HCT116 (cell line): Measurements from ENCODE around the gene FMN2.

Source experiments
- CEBPB ChIP-seq: IDR thresholded peaks from 2 replicates; pipeline ENCODE4 v1.6.1; 2012; ENCODE audit warnings: low read depth
- CTCF ChIP-seq, 3 experiments: fragments of 200-600 bp in 1 of 3; sonication (generic) in 1 of 3; IDR thresholded peaks in 2 of 3; conservative IDR thresholded peaks in 1 of 3; 2 replicates each; pipeline ENCODE4 v1.5.1; 2012 to 2017; ENCODE audit warnings: low read depth in 2 of 3, low read length in 2 of 3, antibody characterized with exemption in 1 of 3, borderline replicate concordance in 1 of 3, control low read depth in 1 of 3, mild to moderate bottlenecking in 1 of 3, mixed read lengths in 1 of 3, mixed run types in 1 of 3, moderate library complexity in 1 of 3; ENCODE audit not compliant: insufficient read depth in 1 of 3
- EZH2phosphoT487 ChIP-seq: fragments of 200-600 bp; IDR thresholded peaks from 2 replicates; pipeline ENCODE4 v1.6.1; 2018; ENCODE audit warnings: antibody characterized with exemption, borderline replicate concordance
- FOSL1 ChIP-seq: IDR thresholded peaks from 2 replicates; pipeline ENCODE4 v1.6.1; 2012; ENCODE audit warnings: low read depth
- POLR2A ChIP-seq: IDR thresholded peaks from 2 replicates; pipeline ENCODE4 v1.7.0; 2011; ENCODE audit warnings: borderline replicate concordance; ENCODE audit not compliant: insufficient read depth, insufficient read length; ENCODE audit errors: extremely low read depth
- POLR2AphosphoS5 ChIP-seq: IDR thresholded peaks from 2 replicates; pipeline ENCODE4 v1.6.1; 2011; ENCODE audit warnings: mild to moderate bottlenecking, low read depth, low read length, moderate library complexity
- RAD21 ChIP-seq: IDR thresholded peaks from 2 replicates; pipeline ENCODE4 v1.6.1; 2012; ENCODE audit warnings: low read depth, mild to moderate bottlenecking
- SIN3A ChIP-seq: IDR thresholded peaks from 2 replicates; pipeline ENCODE4 v1.6.1; 2012; ENCODE audit warnings: low read depth

- TF ChIP-seq CTCF (IDR thresholded peaks at IDR 0.05 in 2 of 3, conservative IDR thresholded peaks at IDR 0.05 in 1 of 3; ENCODE audit: borderline replicate concordance in 1 of 3, insufficient read depth in 1 of 3, low read depth in 2 of 3, low read length in 2 of 3) (no peak), RAD21 (no peak), EZH2phosphoT487 (no peak), POLR2AphosphoS5 (no peak), POLR2A (no peak), CEBPB (no peak), SIN3A (no peak), FOSL1 (no peak)
Measured at GRCh38 chr1:240201931-240202330, 110.2 kb downstream of the FMN2 start.
